Measurements from ENCODE around the gene RPL35.

Gene RPL35

DNA sequence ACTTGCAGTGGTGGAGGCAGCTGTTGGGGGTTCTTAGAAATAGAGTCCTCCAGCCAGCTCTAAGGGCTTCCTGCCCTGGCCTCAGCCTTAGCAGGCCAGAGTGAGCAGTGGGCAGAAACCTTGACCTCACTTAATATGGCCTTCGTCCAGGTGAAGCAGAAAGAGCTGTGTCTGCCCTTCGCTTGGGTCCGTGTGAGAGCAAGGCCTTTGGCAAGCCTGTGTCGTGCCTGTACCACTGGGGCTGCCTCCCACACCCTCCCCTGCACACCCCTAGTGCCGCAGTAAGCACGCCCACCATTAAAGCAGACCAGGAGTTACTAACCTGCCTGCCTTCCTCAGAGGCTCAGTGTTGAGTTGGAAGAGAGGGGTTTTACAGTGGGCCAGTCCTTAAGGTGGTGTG lies 13.7 kb upstream of the RPL35 start:
- DNase-seq (ENCODE audit: low read depth) = no peak

DNA sequence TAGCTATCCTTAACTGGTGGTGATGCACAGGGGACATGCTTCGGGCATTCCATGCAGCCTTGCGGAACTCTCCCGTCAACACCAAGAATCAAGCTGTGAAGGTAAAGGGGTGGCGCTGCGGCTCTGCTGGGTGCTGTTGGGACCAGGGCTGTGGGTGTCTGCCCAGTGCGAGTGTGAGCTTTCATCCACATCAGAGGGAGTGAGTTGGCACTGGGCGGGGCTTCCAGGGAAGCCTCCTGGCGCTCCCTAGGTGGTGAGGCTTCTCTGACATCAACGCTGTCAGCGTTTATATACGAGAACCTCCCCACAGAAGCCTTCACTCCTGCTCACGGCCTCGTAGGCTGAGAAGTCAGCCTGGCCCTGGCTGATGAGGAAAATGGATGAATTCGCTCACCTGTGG lies 11.9 kb upstream of the RPL35 start:
- DNase-seq (ENCODE audit: low read depth) = no peak

DNA sequence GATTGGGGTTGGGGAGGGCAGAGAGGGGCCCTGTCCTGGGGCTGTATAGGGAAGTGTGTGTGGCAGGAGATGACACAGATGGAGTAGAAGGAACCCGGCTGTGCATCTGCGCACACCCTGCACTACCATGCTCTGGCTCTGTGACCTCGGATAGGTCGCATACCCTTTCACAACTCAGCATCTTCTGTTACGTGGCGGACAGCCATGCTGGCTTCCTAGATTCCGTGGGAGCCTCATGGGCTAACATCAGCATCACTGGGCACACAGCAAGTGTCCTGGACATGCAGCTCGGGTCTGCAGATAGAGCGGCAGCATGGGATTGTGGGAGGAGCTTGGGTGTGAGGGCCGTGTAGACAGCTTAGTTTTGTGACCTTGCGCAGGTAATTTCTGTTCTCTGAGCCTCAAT lies 9.4 kb upstream of the RPL35 start:
- DNase-seq (ENCODE audit: low read depth) = no peak

DNA sequence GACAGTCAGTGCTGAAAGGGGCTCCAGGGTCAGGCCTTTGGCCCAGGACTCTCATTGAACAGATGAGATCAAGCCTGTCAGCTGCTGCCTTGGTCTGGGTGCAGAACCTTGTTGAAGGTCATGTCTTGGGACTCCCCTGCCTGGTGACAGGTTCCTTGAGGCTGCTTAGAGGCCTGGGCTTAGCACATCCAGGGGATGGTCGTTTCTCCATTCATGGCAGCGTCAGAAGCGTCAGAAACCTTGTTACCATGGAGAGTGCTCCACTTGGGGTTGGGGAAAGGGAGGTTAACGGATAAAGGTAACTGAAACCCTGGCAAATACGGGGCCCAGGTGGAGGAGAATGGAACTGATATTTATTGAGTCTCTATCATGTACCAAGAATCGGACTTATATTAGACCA lies 9.0 kb upstream of the RPL35 start:
- no peak for DNase-seq (ENCODE audit: low read depth)

DNA sequence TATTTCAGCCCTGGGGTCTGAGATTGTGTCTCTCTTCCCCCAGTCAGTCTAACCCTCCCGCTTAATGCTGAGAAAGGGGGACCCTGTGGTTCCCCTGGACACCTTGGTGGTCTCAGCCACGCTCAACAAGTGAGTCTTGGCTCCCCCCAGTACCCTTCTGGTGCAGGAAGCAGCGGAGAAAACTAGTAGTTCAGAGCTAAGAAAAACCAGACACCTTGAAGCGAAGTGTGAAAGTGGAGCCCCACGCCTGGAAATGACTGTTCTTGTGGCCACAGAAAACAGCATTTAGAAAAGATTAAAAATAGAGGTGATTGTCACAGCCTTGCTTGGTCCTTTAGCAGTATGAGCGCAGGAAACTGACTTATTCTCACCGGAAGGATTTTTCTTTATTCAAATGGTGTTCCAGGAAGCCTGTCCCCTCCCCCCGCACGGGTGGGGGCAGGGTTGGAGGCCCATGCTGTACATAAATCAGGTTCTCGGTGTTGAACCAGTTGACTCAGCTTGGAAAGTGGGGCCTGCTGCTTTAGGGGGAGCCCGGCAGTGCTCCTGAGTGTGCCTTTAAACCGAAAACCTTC lies 8.3 kb upstream of the RPL35 start:
- no peak for DNase-seq (ENCODE audit: low read depth)

DNA sequence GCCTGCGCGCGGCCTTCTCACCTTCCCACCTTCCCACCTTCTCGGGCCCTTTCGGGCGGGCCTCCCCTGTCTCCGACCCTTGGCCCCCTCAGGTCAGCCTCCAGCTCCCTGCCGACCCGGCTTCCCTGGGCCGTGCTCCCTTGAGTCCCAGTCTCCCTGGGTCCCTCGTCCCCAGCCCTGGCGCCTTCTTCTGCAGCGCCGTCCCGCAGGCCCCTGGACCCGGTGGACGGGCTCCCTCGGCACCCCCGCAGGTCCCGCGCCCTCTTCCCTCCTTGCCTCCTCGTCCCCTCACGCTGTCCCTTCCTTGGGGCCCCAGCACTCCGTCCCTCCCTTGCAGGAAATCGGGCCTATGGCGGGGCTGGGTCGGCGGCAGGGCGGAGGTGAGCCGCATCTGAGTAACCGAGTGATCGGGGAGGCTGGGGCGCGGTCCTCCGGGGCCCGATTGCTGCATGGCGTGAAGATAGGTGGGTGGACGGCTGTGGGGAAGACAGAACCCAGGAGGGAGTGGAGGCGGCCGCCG lies 7.8 kb upstream of the RPL35 start:
- no peak for DNase-seq (ENCODE audit: low read depth)

DNA sequence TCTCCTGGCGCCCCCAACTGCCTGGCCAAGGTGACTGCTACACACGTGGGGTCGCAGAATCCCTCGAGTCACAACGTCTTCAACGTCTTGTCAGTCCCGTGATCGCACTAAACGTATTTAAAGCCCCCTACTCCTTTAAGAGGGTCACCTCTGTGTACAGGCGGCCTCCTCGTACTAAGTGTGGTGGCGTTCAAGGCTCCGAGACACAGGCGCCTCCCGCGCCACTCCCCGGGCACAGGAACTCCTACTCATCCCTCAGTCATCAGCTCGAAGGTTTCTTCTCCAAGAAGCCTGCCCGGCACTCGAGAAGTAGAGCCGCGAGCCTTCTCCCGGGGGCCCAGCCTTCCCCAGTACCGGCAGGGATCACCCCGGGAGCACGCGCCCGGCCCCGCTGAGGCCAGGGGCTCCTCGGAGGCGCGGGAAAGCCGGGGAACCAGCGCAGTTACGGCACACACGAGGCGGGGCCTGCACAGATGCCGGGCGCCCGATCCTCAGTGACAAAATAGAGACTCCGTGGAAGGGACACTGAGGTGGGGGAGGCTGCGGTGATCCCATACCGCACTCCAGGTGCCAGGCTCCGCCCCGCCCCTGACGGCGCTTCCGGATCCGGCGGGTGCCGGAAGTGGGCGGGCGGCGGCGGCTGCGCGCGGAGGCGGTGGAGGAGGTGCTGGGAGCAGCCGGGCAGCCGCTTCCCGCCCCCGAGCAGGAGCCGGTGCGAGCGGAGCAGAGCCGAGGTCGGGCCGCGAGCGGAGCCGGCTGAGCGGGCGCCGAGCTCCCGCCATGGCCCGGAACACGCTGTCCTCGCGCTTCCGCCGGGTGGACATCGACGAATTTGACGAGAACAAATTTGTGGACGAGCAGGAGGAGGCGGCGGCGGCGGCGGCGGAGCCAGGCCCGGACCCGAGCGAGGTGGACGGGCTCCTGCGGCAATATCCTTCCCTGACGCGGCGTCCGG lies 7.0 kb upstream of the RPL35 start:
- DNase-seq (ENCODE audit: low read depth) = no peak

DNA sequence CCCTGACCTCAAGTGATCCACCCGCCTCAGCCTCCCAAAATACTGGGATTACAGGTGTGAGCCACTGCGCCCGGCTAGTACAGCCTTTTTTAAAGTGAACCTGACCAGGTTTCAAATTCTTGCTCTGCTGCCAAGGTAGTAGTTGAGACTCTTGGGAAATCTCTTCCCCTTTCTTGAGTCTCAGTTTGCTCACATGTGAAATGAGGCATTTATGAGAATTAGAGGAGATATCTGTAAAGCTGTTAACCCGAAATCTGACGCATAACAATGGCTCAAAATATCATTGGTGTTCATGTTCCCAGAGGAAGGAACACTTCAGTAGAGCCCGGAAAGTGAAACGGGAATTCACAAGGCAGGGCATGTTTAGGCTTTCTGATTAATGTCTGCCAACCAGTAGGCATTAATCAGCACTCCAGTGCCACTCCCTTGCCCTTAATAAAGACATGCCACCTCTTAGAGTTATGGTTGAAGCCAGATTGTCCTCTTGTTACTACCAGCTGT lies 1.7 kb upstream of the RPL35 start:
- no peak for DNase-seq (ENCODE audit: low read depth)

DNA sequence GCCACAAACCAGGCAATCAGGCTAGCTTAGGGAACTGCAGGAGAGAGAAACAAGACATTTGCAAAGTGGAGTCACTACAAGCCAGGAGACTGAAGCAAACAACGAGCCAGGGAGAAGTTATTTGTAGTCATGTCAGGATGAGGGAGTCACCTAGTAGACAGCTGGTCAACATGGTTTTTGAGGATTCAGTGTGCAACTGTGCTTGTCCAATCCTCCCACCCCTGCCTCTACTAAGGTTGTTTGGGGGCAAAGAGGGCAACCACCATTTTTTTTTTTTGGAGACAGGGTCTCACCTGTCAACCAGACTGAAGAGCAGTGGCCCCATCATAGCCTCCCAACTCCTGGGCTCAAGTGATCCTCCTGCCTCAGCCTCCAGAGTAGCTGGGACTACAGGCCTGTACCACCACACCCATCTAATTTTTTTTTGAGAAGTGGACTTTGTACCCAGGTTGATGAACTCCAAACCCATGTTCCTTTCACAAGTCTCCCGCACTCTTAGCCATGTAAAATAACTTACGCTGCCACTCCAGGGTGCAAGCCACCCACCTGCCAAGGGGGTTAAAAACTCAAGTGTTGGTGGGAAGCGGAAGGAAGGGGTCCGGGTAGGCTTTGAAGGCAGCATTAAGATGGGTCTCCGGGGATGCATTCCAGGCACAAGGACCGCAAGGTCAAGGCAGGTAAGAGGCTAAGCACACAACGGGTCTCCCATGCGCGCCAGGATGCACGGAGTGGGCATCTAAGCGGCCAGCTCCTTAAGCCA lies 995 bp downstream of the RPL35 start:
- DNase-seq (ENCODE audit: low read depth) = no peak

DNA sequence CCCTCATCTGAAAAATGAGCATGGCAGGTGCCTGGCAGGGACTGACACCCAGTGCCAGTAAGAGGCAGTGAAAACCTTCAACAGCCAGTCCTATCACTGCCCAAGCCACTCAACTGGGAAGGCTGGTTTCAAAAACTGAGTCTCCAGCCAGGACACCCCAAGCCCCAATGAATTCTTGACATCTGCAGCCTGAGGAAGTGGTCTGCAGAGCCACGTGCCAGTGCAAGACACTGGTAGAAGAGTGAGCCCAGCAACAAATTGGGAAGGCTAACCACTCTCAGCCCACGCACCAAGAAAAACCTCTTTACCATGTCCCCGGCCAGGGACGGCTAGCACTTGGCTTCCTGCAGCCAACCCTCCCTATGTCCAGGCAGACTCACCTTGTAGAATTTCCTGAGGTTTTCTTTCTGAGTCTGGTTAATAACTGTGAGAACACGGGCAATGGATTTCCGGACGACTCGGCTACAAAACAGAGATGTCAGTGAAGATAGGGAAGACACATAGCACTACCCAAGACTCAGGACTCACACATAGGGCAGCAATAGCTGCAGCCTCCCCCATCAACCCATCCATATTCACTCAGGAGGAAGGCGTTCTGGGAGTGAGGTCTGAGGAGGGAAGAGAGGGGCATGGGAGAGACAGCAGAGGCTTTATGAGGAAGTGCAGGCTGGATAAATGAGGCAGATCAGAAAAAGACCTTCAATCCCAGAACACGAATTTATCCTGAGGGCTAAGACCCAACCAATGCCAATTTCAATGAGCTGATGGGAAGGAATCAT lies 1.8 kb downstream of the RPL35 start:
- no peak for DNase-seq (ENCODE audit: low read depth)

DNA sequence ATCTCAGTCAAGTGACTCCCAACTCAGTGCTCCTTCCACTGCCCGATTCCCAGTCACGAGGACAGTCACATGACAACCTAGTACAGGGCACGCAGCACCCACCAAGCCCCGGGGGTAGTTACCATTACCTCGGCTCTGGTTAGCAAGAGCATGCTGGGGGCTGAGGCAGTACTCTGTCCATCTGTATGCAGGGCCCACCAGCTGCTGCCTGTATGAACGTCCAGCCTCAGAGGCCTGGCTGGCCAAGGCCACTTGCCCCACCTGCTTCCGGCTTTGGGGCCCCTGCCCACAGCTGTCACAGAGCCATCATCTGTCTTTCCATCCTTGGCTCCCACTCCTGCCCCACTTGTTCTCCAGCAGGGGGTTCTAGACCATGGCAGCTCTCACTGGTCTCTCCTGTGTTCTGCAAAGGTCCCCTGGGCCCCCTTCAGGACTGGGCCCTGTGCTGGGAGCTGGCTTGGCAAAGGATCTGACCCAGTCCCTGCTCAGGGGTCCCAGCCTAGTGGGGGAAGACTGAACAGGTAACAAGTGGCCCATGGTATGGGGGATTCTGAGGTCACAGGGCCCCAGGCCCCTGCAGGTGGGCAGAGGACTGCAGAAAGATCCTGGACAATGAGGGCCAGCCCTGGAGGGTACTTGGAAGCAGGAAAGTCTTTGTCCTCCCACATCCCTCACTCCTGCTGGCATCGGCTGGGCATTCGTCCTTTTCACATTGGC lies 3.3 kb downstream of the RPL35 start:
- DNase-seq (ENCODE audit: low read depth) = no peak

DNA sequence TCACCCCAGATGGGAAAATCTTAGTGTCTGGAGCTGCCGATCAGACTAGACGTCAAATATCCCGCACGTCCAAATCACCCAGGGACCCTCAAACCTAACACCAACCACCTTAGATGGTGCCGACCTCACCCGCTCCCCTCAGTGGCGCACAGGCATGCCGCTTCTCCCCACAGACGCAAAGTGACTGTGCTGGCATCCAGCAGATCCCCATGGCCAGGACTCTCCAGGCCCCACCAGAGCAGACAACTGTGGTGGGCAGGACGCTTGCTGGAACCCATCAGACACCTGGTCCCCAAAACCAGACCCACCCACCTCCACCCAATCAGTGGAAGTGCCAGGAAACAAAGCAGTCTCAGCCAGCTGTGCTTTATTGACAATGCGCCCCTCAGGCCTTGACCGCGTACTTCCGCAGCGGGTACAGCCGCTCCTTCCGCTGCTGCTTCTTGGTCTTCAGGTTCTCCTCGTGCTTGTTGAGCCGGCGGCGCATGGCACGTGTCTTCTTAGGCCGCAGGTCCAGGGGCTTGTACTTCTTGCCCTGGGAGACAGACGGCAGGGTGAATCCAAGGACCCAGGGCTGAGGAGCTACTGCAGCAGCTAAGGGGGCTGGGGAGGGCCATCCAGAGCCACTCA lies 4.1 kb downstream of the RPL35 start:
- DNase-seq (ENCODE audit: low read depth) = no peak

DNA sequence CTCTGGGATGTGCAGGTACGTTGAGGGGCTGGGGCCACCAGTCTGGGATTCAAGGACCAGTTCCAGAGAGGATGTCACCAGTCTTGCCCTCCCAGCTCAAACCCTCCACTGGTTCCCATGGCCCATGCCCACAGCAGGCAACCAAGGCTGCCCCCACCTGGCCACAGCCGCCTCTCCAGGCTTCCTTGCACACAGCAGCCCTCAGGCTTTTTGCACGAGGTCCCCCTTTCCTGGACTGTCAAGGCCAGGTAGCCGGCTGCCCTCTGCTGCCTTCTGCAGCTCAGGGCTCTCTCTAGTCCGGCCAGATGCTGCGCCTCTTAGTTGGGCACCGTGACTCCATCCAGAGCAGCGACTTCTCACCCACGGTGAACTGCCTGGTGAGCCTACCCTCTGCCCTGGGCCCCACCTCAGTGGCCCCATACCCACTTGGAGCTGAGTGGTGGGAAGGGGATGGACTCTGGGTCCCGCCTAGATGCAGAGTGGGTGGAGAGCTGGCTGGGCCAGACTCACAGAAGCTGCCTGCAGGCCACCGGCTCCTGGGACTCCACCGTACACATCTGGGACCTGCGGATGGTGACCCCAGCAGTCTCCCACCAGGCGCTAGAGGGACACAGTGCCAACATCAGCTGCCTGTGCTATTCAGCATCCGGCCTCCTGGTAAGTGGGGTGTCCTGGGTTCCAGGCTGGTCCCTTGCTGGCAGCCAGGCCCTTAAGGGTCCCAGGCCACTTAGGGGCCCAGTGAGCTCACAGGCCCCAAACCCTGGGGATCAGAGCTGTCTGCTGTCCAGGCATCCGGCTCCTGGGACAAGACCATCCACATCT lies 5.6 kb downstream of the RPL35 start:
- no peak for DNase-seq (ENCODE audit: low read depth)

DNA sequence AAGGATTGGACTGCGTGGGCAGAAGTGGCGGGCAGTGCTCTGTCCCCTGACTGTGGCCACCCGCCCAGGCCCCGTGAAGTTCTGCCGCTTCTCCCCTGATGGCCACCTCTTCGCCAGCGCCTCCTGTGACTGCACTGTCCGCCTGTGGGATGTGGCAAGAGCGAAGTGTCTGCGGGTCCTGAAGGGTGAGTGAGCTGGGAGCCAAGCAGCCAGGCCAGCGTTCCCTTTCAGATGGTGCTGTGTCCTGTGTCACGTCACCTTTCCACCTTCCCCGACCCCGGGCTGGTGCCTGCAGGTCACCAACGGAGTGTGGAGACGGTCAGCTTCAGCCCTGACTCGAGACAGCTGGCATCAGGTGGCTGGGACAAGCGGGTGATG lies 6.2 kb downstream of the RPL35 start:
- no peak for DNase-seq (ENCODE audit: low read depth)

DNA sequence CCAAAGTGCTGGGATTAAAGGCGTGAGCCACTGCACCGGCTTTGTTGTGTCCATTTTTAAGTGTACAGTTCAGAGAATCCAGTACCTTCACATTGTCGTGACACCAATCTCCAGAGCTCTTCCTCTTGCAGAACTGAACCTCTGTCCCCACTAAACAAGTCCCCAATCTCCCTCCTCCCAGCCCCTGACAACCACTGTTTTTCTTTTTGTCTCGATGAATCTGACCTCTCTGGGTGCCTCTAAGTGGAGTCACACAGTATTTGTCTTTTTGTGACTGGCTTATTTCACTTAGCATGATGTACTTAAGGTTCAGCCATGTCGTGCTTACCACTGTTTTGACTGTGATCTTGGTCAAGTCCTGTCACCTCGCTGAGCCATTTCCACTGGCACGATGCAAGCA lies 6.9 kb downstream of the RPL35 start:
- no peak for DNase-seq (ENCODE audit: low read depth)

DNA sequence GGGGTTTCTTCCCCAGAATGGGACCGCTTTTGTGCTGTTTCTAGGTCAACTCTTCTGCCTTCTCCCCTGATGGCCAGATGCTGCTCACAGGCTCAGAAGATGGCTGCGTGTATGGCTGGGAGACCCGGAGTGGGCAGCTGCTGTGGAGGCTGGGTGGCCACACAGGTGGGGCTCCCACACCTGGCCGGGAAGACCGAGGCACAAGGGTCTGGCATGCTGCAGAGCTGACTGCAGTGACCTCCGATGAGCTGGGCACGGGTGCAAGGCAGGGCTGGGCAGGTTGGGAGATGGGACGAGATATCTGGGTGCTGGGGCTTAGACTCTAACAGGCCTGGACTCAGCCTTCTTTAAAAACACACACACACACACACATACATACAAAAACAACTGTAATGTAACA lies 7.6 kb downstream of the RPL35 start:
- DNase-seq (ENCODE audit: low read depth) = no peak

DNA sequence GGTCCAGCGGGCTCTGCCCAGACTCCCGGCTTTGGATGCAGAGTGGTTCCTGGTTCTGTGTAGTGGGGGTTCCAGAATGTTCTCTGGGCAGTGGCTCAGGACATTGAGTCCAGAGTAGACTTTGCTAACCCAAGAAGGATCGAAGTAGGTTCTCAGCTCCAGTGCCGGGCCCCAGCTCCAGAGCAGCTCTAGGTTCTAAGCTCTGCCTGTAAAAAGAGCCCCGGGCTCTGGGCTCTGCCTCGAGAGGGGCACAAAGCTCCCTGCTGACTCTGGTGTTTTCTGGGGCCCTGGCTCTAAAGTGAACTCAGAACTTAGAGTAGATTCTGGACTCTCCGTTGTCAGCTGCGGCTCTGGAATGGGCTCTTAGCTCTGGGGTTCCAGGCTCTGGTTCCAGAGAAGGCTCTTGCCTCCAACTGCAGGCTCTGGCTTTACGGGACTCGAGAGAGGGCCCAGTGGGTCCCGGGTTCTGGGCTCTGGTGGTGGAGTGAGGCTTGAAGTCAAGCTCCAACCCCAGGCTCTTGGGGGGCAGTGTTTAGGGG lies 8.1 kb downstream of the RPL35 start:
- DNase-seq (ENCODE audit: low read depth) = no peak

DNA sequence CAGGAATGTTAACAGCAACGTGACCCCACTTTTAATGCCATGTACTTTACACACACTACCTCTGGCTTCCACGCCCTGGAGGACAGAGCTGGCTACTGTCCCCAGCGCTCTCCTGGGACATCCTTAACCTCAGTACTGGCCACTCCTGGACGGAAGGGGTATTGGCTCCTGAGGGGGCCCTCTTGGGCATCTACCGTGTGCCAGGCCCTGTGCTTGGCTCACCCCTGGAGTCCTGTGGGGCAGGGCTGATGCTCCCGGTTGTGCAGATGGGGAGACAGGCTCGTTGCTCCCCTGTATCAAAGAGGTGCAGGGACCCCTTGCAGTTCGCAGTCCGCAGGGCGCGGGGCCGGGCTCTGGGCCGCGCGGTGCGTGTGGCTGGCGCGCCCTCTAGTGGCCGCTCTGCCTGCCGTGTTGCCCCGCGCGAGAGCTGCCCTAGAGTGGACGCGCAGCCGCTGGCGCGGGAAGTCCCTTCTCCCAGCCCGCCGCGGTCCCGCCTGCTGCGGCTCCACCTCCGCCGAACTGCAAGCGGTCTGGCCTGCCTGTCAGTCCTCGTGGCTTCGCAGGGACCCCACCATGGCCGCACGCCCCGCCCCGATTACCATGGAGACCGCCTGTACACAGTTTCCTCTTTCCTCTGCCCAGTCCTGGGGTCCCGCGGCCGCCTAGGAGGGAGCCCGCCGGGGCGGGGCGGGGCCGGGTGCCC lies 8.8 kb downstream of the RPL35 start, which contains the start of gene WDR38:
Gene WDR38, plus strand, starts transcription at position 632 of the 703 bp plus-strand sequence. CDS start 72 bp downstream, outside the sequence.
- no peak for DNase-seq (ENCODE audit: low read depth)
